ENCODE results near the gene OSBPL10.

OSBPL10 gene

GRCh38 chr3:31920310-31920709 lies 60.8 kb downstream of the OSBPL10 start:
- DNase-seq = no peak

DNA sequence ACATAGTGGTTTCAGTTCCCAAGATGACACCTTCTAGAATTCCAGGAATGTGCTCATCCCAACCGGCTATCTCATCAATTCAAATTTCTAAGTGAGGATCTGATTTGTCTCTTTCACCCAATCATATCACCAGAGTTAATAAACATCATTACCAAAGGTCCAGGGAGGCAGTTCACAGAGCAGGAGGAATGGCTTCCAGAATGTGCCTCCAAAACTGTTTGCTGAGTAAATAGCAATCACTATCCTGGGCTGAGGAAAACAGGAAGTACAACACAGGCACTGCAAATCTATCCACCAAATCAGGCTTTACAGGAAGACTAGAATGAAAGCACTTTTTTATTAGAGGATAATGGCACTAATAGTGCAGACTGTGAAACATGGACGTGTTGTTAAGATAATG lies 61.5 kb downstream of the OSBPL10 start:
- DNase-seq = no peak

GRCh38 chr3:31918179-31919150 lies 62.6 kb downstream of the OSBPL10 start:
- no peak for DNase-seq

- DNase-seq = no peak
Measured at GRCh38 chr3:31917303-31918005, 63.6 kb downstream of the OSBPL10 start.

GRCh38 chr3:31911643-31912042 lies 69.4 kb downstream of the OSBPL10 start:
- no peak for DNase-seq

DNA sequence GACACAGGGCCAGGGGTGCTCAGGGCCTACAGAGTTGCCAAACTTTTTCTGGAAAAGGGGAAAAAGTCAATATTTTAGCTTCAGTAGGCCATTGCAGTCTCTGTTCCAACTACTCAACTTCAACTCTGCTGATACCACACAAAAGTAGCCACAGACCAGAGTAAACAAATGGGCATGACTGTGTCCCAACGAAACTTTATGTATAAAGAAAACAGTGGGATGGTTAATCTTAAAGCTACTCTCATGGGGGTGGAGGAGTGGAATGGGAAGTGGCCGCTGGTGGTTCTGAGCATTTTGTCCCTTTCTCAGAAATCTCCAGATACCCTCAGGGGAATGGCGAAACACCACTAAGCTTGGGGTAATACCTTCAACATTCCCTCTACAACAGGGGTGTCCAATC lies 69.9 kb downstream of the OSBPL10 start:
- no peak for DNase-seq

DNA sequence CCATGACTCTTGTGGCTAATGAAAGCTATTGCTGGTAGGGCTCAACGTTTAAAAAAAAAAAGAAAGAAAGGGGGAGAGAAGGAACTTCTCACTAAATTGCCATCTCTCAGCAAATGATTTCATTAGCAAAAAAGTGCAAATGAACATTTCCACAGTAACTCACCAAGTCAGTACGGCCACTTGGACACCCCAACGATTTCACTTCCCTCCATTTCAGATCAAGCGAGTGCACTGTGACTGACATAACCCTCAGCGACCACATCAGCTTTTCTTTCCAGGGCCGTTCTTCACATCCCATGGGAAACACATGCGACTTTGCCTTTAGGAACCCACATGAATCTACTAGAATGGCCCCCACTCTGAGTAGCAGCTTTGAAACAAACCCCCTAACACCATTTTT lies 71.6 kb downstream of the OSBPL10 start:
- DNase-seq = no peak

GRCh38 chr3:31908391-31909097 lies 72.5 kb downstream of the OSBPL10 start:
- DNase-seq = no peak

DNA sequence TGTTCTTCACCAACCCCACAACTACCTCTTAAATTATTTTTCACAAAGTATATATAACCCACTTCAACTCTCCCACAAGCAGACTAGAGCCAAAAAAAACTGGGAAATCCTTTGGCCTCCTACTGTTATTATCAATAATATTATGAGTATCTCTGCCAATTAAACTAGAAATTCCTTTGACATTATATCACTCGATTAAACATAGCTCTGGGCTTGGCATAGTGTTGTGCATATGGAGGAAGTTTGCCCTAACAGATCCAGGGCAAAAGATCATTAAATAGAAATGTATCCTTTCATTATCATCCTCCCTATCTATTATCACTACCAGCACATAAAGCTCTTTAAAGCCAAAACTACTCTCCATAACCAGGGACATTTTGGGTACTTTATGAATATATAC lies 74.9 kb downstream of the OSBPL10 start:
- no peak for DNase-seq

- DNase-seq = no peak
Measured at GRCh38 chr3:31903686-31904431, 77.2 kb downstream of the OSBPL10 start.

DNA sequence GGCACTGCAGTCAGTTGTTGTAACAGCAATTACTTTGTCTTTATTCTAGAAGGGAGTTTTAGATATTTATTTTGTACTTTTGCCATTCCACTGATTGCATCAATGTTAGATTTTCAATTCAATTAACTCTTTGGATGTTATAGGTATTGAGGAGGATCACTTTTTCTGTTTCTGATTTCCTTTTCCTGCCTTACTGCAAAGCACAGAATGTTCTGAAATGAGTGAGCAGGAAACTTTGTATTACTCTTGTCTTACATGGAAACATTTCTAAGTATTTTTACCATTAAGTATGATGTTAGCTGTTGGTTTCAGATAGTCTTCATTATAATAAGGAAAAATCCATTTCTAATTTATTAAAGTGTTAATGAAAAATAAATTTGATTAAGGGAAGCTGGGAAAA lies 80.5 kb downstream of the OSBPL10 start:
- no peak for DNase-seq

DNA sequence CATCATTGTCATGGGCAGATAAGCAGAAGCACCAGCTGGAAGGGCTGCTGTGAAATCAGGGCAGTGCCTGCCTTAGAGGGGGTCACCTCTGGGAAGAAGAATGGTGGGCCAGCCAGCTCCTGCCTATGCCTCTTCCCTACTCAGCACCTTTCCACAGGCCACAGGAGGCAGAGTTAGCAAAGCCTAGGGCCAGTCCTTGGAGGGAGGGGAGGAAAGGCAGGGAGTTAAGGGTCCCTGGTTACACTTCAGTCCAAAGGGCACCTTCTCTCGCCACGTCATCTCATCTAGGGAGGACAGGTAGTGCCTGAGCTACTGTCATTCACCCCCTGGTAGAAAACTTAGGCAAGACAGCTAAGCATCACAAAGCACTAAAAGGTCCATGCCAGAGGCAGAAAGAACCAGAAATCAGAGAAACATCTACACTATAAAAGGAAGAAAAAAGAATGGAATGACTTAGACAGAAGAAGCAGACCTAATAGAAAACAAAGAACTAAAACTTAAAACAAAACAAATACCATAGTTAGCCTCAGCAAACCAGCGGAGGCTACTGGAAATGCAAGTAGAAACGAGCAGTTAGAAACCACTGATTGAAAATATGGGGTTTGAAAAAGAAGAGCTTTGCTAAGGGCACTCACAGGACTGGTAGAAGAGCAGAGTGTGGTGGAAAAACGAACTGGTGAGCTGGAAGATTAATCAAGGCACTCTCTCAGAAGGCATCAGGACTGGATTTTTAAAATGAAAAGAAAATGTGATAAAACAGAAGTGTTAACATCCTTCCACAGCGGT lies 84.2 kb downstream of the OSBPL10 start:
- no peak for DNase-seq

- no peak for DNase-seq
Measured at GRCh38 chr3:31896026-31896425, 85.0 kb downstream of the OSBPL10 start.

GRCh38 chr3:31895471-31895870 lies 85.6 kb downstream of the OSBPL10 start:
- no peak for DNase-seq

DNA sequence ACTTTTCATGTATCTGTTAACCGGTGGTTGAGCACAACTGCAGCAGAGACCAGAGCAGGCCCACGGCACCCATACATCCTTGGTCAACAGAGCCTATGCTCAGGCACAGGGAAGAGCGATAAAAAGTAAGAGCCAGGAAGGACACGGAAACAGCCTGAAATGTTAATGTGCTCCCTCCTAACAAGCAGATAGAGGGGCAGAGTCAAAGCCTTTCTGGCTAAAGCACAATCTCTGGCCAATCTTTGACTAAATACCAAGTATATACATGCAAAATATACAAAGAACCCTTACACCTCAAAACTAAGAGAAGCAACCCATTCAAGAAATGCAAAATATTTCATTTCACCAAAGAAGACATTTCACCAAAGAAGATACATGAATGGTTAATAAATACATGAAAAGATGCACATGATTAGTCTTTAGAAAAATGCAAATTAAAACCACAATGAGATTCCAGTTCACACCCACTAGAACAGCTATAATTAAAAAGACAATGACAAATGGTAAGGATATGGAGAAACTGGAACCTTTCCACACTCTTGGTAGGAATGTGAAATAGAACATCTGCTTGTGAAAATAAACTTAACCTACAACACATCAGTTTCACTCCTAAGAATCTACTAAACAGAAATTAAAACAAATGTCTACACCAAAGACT lies 88.0 kb downstream of the OSBPL10 start:
- no peak for DNase-seq

GRCh38 chr3:31892500-31892899 lies 88.6 kb downstream of the OSBPL10 start:
- DNase-seq = no peak

GRCh38 chr3:31891876-31892455 lies 89.1 kb downstream of the OSBPL10 start:
- DNase-seq = no peak

- DNase-seq = no peak
Measured at GRCh38 chr3:31890742-31891469, 90.2 kb downstream of the OSBPL10 start.

GRCh38 chr3:31890007-31890406 lies 91.1 kb downstream of the OSBPL10 start:
- no peak for DNase-seq

GRCh38 chr3:31885235-31885634 lies 95.8 kb downstream of the OSBPL10 start:
- no peak for DNase-seq
